ENCODE measurements around the gene SECISBP2L.

GRCh38 chr15:48939648-48940047 is 106.6 kb downstream of the SECISBP2L start:
- no peak for TF ChIP-seq CTCF (conservative IDR thresholded peaks at IDR 0.05)
- no peak for TF ChIP-seq EZH2 (IDR thresholded peaks at IDR 0.05; ENCODE audit: low read depth)
